ENCODE data around the gene MICB. TPM values are rescaled to one million over a fixed set of nuclear protein-coding genes. Genes with fewer than 3 reads are reported as not detected.

MICB gene
- total RNA-seq, 1 donor from 2014 or later, result 17.6 TPM

GRCh38 chr6:31534521-31535040 lies 36.6 kb downstream of the MICB start:
- Mint-ChIP-seq H3K27me3 (no peaks in the 10 kb centered on the region), H3K27ac (no peak overlapping the region), H3K9me3 (no peaks in the 10 kb centered on the region), H3K4me3 (no peak overlapping the region), H3K4me1 (peaks cover 24% of the 10 kb centered on the region), H3K36me3 (ENCODE audit: low read depth) (peaks cover 92% of the 10 kb centered on the region)
- DNase-seq, result no peak
- intact Hi-C loops (cut with micrococcal nuclease), result no loop called here
- no peak for ATAC-seq (ENCODE audit: low read depth)
- CTCF ChIA-PET, result no interaction called here
- POLR2A ChIA-PET, result no interaction called here
- no peak for TF ChIP-seq CTCF (IDR thresholded peaks at IDR 0.05)

DNA sequence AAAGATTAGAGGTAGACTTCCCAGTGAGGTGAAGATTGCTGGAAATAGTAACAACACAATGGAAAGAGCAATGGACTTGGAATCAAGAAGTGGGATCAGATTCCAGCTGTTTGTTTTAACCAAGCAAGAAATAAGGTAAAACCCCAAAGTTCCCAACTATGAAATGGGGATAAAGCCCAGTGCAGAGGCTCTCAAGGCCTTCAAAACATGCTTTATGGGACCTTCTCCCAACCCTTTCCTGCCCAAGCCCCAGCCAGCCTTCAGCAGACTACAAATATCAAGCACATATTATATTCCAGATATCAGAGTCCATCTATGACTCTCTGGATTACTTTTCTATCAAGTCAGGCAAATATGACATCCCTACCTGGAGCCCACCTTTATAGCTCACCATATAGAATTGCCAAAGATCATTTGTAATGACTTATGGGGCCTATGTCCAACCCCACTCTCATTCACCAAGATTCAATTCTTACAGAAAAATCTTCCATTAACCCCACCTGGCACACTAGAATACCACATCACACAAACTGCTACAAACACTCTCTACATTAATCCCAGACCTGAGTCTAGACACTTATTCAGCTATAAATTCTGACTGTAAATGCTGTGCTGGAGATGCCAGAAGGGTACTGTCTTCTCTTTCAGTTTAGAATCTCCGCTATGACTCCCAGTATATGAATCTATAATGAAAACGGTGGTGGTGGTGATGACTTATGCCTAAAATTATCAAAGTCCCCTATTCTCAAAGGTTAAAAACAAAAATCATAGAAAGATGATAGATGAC lies 37.8 kb downstream of the MICB start:
- peaks cover 35% of the 10 kb centered on the region for H3K4me1 Mint-ChIP-seq
- H3K36me3 Mint-ChIP-seq (ENCODE audit: low read depth), result peaks cover 92% of the 10 kb centered on the region
- intact Hi-C loops (cut with micrococcal nuclease), result no loop called here

DNA sequence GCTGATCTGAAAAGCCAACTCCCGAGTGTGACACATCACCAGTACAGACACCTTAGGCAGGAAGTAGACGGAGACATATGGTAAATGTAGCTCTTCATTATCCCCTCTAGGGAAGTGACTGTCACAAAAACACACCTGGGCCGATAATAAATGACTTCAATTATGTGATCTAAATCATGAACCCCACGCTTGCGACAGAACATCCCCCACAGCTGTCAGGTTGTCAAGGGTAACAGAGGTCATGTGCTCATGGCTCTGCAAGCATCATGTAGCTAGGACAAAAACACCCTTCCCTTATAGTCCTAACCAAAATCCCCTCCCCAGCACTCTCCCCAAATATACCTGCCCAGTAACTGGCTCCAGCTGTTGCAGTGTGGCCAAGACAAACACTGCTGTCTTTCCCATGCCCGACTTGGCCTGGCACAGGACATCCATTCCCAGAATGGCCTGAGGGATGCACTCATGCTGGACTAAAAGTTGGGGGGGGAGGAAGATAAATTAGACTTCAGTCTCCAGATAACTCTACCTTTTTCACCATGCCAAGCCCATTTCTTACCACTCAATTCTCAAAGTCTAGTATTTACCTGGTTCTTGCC lies 41.0 kb downstream of the MICB start:
- Mint-ChIP-seq H3K36me3 (ENCODE audit: low read depth) (peaks cover 79% of the 10 kb centered on the region), H3K4me1 (peaks cover 53% of the 10 kb centered on the region), H3K9me3 (no peaks in the 10 kb centered on the region), H3K27ac (peak overlapping the region; percentile 24), H3K4me3 (peak overlapping the region; percentile 98), H3K27me3 (no peaks in the 10 kb centered on the region)
- intact Hi-C loops (cut with micrococcal nuclease), result no loop called here
- CTCF ChIA-PET, result interaction anchor here (2.0 kb wide), 1 partner anchor 60 kb away, joined by 4 read pairs; no protein-coding TSS in a partner anchor
- no peak for TF ChIP-seq CTCF (IDR thresholded peaks at IDR 0.05)
- POLR2A ChIA-PET, result interaction anchor here (1.0 to 4.6 kb wide), 3 partner anchors 41 to 113 kb away, joined by 3 to 41 read pairs (median 5); partner anchors contain the start of genes BAG6 and MICB
- DNase-seq (no peak), ATAC-seq (ENCODE audit: low read depth) (no peak)

More for the DNA sequence above, 37.8 kb downstream of the MICB start:
- no peak overlapping the region for H3K4me3 Mint-ChIP-seq
- no peak for TF ChIP-seq CTCF (IDR thresholded peaks at IDR 0.05)
- no peaks in the 10 kb centered on the region for H3K9me3 Mint-ChIP-seq
- H3K27ac Mint-ChIP-seq, result no peak overlapping the region
- ChIA-PET POLR2A (interaction anchor here (0.9 kb wide), 1 partner anchor 38 kb away, joined by 3 read pairs; the partner anchor contains the start of gene MICB), CTCF (interaction anchor here (1.5 kb wide), 1 partner anchor 15 kb away, joined by 3 read pairs; no protein-coding TSS in a partner anchor)
- DNase-seq (no peak), ATAC-seq (ENCODE audit: low read depth) (no peak)
- no peaks in the 10 kb centered on the region for H3K27me3 Mint-ChIP-seq

GRCh38 chr6:31540640-31541039 lies 42.7 kb downstream of the MICB start:
- ATAC-seq (ENCODE audit: low read depth) (no peak), DNase-seq (no peak)
- TF ChIP-seq CTCF (IDR thresholded peaks at IDR 0.05), result no peak
- Mint-ChIP-seq H3K4me3 (peak overlapping the region; percentile 98), H3K9me3 (no peaks in the 10 kb centered on the region), H3K36me3 (ENCODE audit: low read depth) (peaks cover 62% of the 10 kb centered on the region), H3K27me3 (no peaks in the 10 kb centered on the region), H3K4me1 (peaks cover 52% of the 10 kb centered on the region), H3K27ac (peak overlapping the region; percentile 64)
- ChIA-PET POLR2A (interaction anchor here (0.7 to 4.6 kb wide), 21 partner anchors 10 to 287 kb away, joined by 3 to 46 read pairs (median 13); partner anchors contain the start of genes BAG6, C6orf47, CSNK2B and GPANK1), CTCF (interaction anchor here (1.7 to 25.8 kb wide), 4 partner anchors 38 to 57 kb away, joined by 4 to 773 read pairs (median 313); partner anchors contain the start of genes LST1, LTA, LTB and NCR3)
- intact Hi-C loops (cut with micrococcal nuclease), result loop anchor here (1.0 to 10.0 kb wide), 3 partner anchors 46 to 654 kb away; partner anchors contain the start of genes BAG6, GPSM3 and PBX2

Data from activated B cell treated with CpG ODN at 0.5 μM for 24 hours (primary cell).